Measurements from ENCODE around the gene CTR9.

The CTR9 gene

GRCh38 chr11:10750838-10751580 lies at the start of gene CTR9:
Gene CTR9 (plus strand): TSS chr11:10751246. CDS start chr11:10751413, 167 bp downstream.
- H3K4me3 ChIP-seq, result peak within 1 kb of the TSS; percentile 94
- H3K27ac ChIP-seq, result peak within 1 kb of the TSS; percentile 86 to 95
- DNase-seq (ENCODE audit: low spot score), result peak; percentile 98
- no peak for TF ChIP-seq CTCF (IDR thresholded peaks at IDR 0.05)

GRCh38 chr11:10701982-10702381 lies 49.1 kb upstream of the CTR9 start:
- DNase-seq (ENCODE audit: low spot score), result no peak
- Histone ChIP-seq H3K4me3 (no peak overlapping the region), H3K27ac (no peak overlapping the region)
- no peak for TF ChIP-seq CTCF (IDR thresholded peaks at IDR 0.05)

- TF ChIP-seq CTCF (IDR thresholded peaks at IDR 0.05), result no peak
- DNase-seq (ENCODE audit: low spot score), result no peak
These were observed 42.9 kb upstream of the CTR9 start for GRCh38 chr11:10708131-10708530.

GRCh38 chr11:10709299-10710086 lies 41.6 kb upstream of the CTR9 start:
- H3K4me3 ChIP-seq, result no peak overlapping the region
- TF ChIP-seq CTCF (IDR thresholded peaks at IDR 0.05), result no peak
- no peak overlapping the region for H3K27ac ChIP-seq
- no peak for DNase-seq (ENCODE audit: low spot score)

More at GRCh38 chr11:10708131-10708530, 42.9 kb upstream of the CTR9 start:
- no peak overlapping the region for H3K4me3 ChIP-seq
- no peak overlapping the region for H3K27ac ChIP-seq

- Histone ChIP-seq H3K4me3 (no peak overlapping the region), H3K27ac (no peak overlapping the region)
- no peak for DNase-seq (ENCODE audit: low spot score)
- no peak for TF ChIP-seq CTCF (IDR thresholded peaks at IDR 0.05)
These were observed 35.5 kb upstream of the CTR9 start for GRCh38 chr11:10715571-10715970.

GRCh38 chr11:10716122-10716521 lies 34.9 kb upstream of the CTR9 start:
- TF ChIP-seq CTCF (IDR thresholded peaks at IDR 0.05), result no peak

More at GRCh38 chr11:10716122-10716521, 34.9 kb upstream of the CTR9 start:
- no peak for DNase-seq (ENCODE audit: low spot score)
- Histone ChIP-seq H3K27ac (no peak overlapping the region), H3K4me3 (no peak overlapping the region)
